SU-DHL-6 (cell line): ENCODE results near the gene SMTNL1.

Source experiments
- H2AFZ ChIP-seq: fragments of 200-600 bp; sonication (generic); 2 replicates; pipeline ENCODE4 v1.6.1; 2014; ENCODE audit warnings: low read depth, mild to moderate bottlenecking, moderate library complexity, mixed read lengths, antibody characterized with exemption, low read length; ENCODE audit not compliant: severe bottlenecking
- H3F3A ChIP-seq: fragments of 200-600 bp; shearing (Covaris generic); 2 replicates; pipeline ENCODE4 v1.6.0; 2016; ENCODE audit warnings: antibody characterized with exemption, mild to moderate bottlenecking; ENCODE audit not compliant: insufficient read depth
- H3K27ac ChIP-seq: fragments of 200-600 bp; sonication (generic); 2 replicates; pipeline ENCODE4 v1.5.1; 2016; ENCODE audit warnings: low read depth, mild to moderate bottlenecking, low read length, moderate library complexity, mixed read lengths
- H3K27me3 ChIP-seq: fragments of 200-600 bp; sonication (generic), shearing (Covaris generic); 2 replicates; pipeline ENCODE4 v1.6.0; 2014; ENCODE audit warnings: mild to moderate bottlenecking, low read length
- H3K36me3 ChIP-seq: fragments of 200-600 bp; sonication (generic); 2 replicates; pipeline ENCODE4 v1.6.1; 2014; ENCODE audit warnings: mild to moderate bottlenecking, low read length, mixed read lengths
- H3K4me2 ChIP-seq: fragments of 300-600, 200-600 bp; shearing (Covaris generic), sonication (generic); 2 replicates; pipeline ENCODE4 v1.6.0; 2014; ENCODE audit warnings: low read length, low read depth, mild to moderate bottlenecking; ENCODE audit not compliant: poor library complexity, severe bottlenecking
- H3K4me3 ChIP-seq: fragments of 200-600 bp; sonication (generic); 2 replicates; pipeline ENCODE4 v1.5.1; 2014; ENCODE audit warnings: antibody characterized with exemption, low read length, mild to moderate bottlenecking, mixed read lengths; ENCODE audit not compliant: insufficient read depth, poor library complexity, severe bottlenecking
- H3K79me2 ChIP-seq: fragments of 200-600 bp; sonication (generic); 2 replicates; pipeline ENCODE4 v1.6.1; 2014; ENCODE audit warnings: mild to moderate bottlenecking, low read length, moderate library complexity; ENCODE audit not compliant: insufficient read depth
- H3K9ac ChIP-seq: fragments of 200-600 bp; sonication (generic); 2 replicates; pipeline ENCODE4 v1.7.0; 2014; ENCODE audit warnings: mild to moderate bottlenecking, low read length
- H3K9me2 ChIP-seq: fragments of 200-600 bp; sonication (generic); replicated peaks from 2 replicates; pipeline ENCODE4 v1.6.1; 2014; ENCODE audit warnings: low read length; ENCODE audit not compliant: insufficient read depth
- H3K9me3 ChIP-seq: fragments of 200-600 bp; sonication (generic); 2 replicates; pipeline ENCODE4 v1.6.1; 2014; ENCODE audit warnings: low read length, mixed read lengths; ENCODE audit not compliant: insufficient read depth
- H4K20me1 ChIP-seq: fragments of 200-600 bp; sonication (generic); 2 replicates; pipeline ENCODE4 v1.6.1; 2014; ENCODE audit warnings: low read depth, mild to moderate bottlenecking, antibody characterized with exemption, low read length, moderate library complexity, mixed read lengths
- CTCF ChIP-seq: fragments of 200-600 bp; sonication (generic); IDR thresholded peaks from one replicate; pipeline ENCODE4 v1.5.1; 2017; ENCODE audit warnings: antibody characterized with exemption, mild to moderate bottlenecking, low read length, moderate library complexity; ENCODE audit not compliant: insufficient read depth, poor library complexity, severe bottlenecking
- EZH2phosphoT487 ChIP-seq: fragments of 200-600 bp; sonication (generic), shearing (Covaris generic); conservative IDR thresholded peaks from 2 replicates; pipeline ENCODE4 v1.6.1; 2018; ENCODE audit warnings: mild to moderate bottlenecking, antibody characterized with exemption, low read length, moderate library complexity, mixed read lengths

Gene SMTNL1

GRCh38 chr11:57544566-57544965 is 7.2 kb downstream of the SMTNL1 start:
- TF ChIP-seq EZH2phosphoT487 (no peak), CTCF (no peak)
- no peaks in the 10 kb centered on the region for H3K36me3 ChIP-seq

GRCh38 chr11:57545883-57546282 is 8.5 kb downstream of the SMTNL1 start:
- Histone ChIP-seq H3K4me2 (no peak overlapping the region), H3K9me2 (no peaks in the 10 kb centered on the region), H3K36me3 (no peaks in the 10 kb centered on the region), H3K27me3 (no peaks in the 10 kb centered on the region), H3K9ac (no peak overlapping the region), H3F3A (no peaks in the 10 kb centered on the region), H2AFZ (no peak overlapping the region), H3K27ac (no peak overlapping the region), H4K20me1 (no peaks in the 10 kb centered on the region), H3K9me3 (no peaks in the 10 kb centered on the region), H3K4me3 (no peak overlapping the region), H3K79me2 (no peaks in the 10 kb centered on the region)
- TF ChIP-seq CTCF (no peak), EZH2phosphoT487 (no peak)

More at GRCh38 chr11:57544566-57544965, 7.2 kb downstream of the SMTNL1 start:
- no peak overlapping the region for H3K4me3 ChIP-seq
- H3K27me3 ChIP-seq = no peaks in the 10 kb centered on the region
- H3K9me2 ChIP-seq = no peaks in the 10 kb centered on the region
- no peaks in the 10 kb centered on the region for H3K9me3 ChIP-seq
- no peaks in the 10 kb centered on the region for H4K20me1 ChIP-seq
- H3K4me2 ChIP-seq = no peak overlapping the region
- no peak overlapping the region for H3K27ac ChIP-seq
- no peak overlapping the region for H2AFZ ChIP-seq
- H3F3A ChIP-seq = no peaks in the 10 kb centered on the region
- no peaks in the 10 kb centered on the region for H3K79me2 ChIP-seq
- no peak overlapping the region for H3K9ac ChIP-seq

DNA sequence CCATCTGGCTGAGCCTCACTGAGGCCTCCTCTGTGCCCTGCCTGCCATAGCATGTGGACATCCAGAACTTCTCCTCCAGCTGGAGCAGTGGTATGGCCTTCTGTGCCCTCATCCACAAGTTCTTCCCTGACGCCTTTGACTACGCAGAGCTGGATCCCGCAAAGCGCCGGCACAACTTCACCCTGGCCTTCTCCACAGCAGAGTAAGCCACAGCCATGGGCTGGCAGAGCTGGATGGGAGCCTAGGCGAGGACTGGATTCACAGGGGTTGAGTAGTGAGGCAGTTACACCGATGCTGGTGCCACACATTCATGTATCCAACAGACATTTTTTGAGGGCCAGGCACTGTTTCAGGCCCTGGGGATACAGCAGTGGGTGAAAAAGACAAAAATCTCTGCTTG is 9.1 kb downstream of the SMTNL1 start:
- H3K9me3 ChIP-seq = no peaks in the 10 kb centered on the region
- H3K27ac ChIP-seq = no peak overlapping the region
- TF ChIP-seq CTCF = no peak
- no peak for TF ChIP-seq EZH2phosphoT487
- no peaks in the 10 kb centered on the region for H4K20me1 ChIP-seq
- H3F3A ChIP-seq = no peaks in the 10 kb centered on the region
- H3K27me3 ChIP-seq = no peaks in the 10 kb centered on the region
- H3K4me3 ChIP-seq = no peak overlapping the region
- no peaks in the 10 kb centered on the region for H3K79me2 ChIP-seq
- H3K4me2 ChIP-seq = no peak overlapping the region
- no peaks in the 10 kb centered on the region for H3K9me2 ChIP-seq
- no peak overlapping the region for H2AFZ ChIP-seq
- no peaks in the 10 kb centered on the region for H3K36me3 ChIP-seq
- H3K9ac ChIP-seq = no peak overlapping the region
